Smooth muscle cell (in vitro differentiated cells): ENCODE results near the gene ISCU. TPM values are rescaled to one million over a fixed set of nuclear protein-coding genes. Genes with fewer than 3 reads are reported as not detected.
A peak's percentile ranks its signal among the peaks of the same experiment; 100 is the strongest.
"Not testable (repeated sequence)": the region's sequence is repeated elsewhere in the genome, so short reads cannot be mapped to it uniquely, and the experiment has no call there.

Experiments used
- DNase-seq: peaks from one replicate; lab custom pipeline; 2025; ENCODE audit not compliant: unreplicated experiment; lab: John Stamatoyannopoulos, UW
- H2AFZ ChIP-seq: fragments of 200-600 bp; sonication (generic); 2 replicates; pipeline ENCODE4 v1.6.0; 2016; ENCODE audit warnings: antibody characterized with exemption, low read depth, mild to moderate bottlenecking
- H3F3A ChIP-seq: fragments of 200-600 bp; sonication (generic); 2 replicates; pipeline ENCODE4 v1.6.0; 2017; ENCODE audit warnings: antibody characterized with exemption, low read depth
- H3K27ac ChIP-seq: fragments of 200-600 bp; sonication (generic); 2 replicates; pipeline ENCODE4 v1.5.1; 2016; ENCODE audit warnings: low read depth, mild to moderate bottlenecking
- H3K27me3 ChIP-seq: fragments of 200-600 bp; sonication (generic); 2 replicates; pipeline ENCODE4 v1.6.1; 2016; ENCODE audit warnings: low read depth, mild to moderate bottlenecking
- H3K36me3 ChIP-seq: fragments of 200-600 bp; sonication (generic); 2 replicates; pipeline ENCODE4 v1.5.1; 2016; ENCODE audit warnings: low read depth
- H3K4me1 ChIP-seq: fragments of 200-600 bp; sonication (generic); 2 replicates; pipeline ENCODE4 v1.5.1; 2016; ENCODE audit warnings: low read depth
- H3K4me2 ChIP-seq: fragments of 200-600 bp; sonication (generic); 2 replicates; pipeline ENCODE4 v1.6.0; 2016; ENCODE audit warnings: mild to moderate bottlenecking
- H3K4me3 ChIP-seq: fragments of 200-600 bp; sonication (generic); 2 replicates; pipeline ENCODE4 v1.5.1; 2016; ENCODE audit warnings: mild to moderate bottlenecking
- H3K79me2 ChIP-seq: fragments of 200-600 bp; sonication (generic); 2 replicates; pipeline ENCODE4 v1.6.0; 2016; ENCODE audit warnings: low read depth, mild to moderate bottlenecking
- H3K9ac ChIP-seq: fragments of 200-600 bp; sonication (generic); 2 replicates; pipeline ENCODE4 v1.6.0; 2016; ENCODE audit warnings: low read depth
- H3K9me3 ChIP-seq: fragments of 200-600 bp; sonication (generic); replicated peaks from 2 replicates; pipeline ENCODE4 v1.5.1; 2016; ENCODE audit warnings: low read depth
- H4K20me1 ChIP-seq: fragments of 200-600 bp; sonication (generic); 2 replicates; pipeline ENCODE4 v1.6.0; 2016; ENCODE audit warnings: low read depth
- CTCF ChIP-seq: fragments of 200-600 bp; sonication (generic); IDR thresholded peaks from 2 replicates; pipeline ENCODE4 v1.5.1; 2017; ENCODE audit warnings: borderline replicate concordance, mild to moderate bottlenecking, antibody characterized with exemption; ENCODE audit not compliant: insufficient read depth, poor library complexity, severe bottlenecking
- WGBS: methylation state at CpG from one replicate; pipeline ENCODE4 v1.1.7; 2016; ENCODE audit warnings: low lambda C conversion rate; 5-methylcytosine and 5-hydroxymethylcytosine counted together
- polyA plus RNA-seq: library from polyadenylated mRNA; unstranded; fragments of >200 nt; fragmentation: Nextera tagmentation; extraction: Ambion mirVana; gene quantifications from 2 replicates; pipeline ENCODE4 v1.2.1, GENCODE V29; 2016
- total RNA-seq: library from RNA; depleted of rRNA; stranded (reverse); fragments of >200 nt; gene quantifications from 2 replicates; pipeline ENCODE4 v1.2.3, GENCODE V29; 2014

ISCU gene
- total and polyA plus RNA-seq, 2 experiments from 2014 or later: 138 to 140 TPM

GRCh38 chr12:108573317-108573716 lies 10.9 kb downstream of the ISCU start:
- no peaks in the 10 kb centered on the region for H3K79me2 ChIP-seq
- H3K4me3 ChIP-seq: no peak overlapping the region
- H3F3A ChIP-seq: peaks cover 14% of the 10 kb centered on the region
- H2AFZ ChIP-seq: no peak overlapping the region
- peaks cover 4% of the 10 kb centered on the region for H3K36me3 ChIP-seq
- no peak overlapping the region for H3K27ac ChIP-seq
- H3K4me2 ChIP-seq: no peak overlapping the region
- no peaks in the 10 kb centered on the region for H3K9me3 ChIP-seq
- no peaks in the 10 kb centered on the region for H4K20me1 ChIP-seq
- H3K4me1 ChIP-seq: no peaks in the 10 kb centered on the region
- H3K9ac ChIP-seq: no peak overlapping the region
- no peak for TF ChIP-seq CTCF
- DNase-seq: no peak
- no peaks in the 10 kb centered on the region for H3K27me3 ChIP-seq
- WGBS: 62% methylated on average over 2 of the region's 2 CpGs

- not testable (repeated sequence) for H3K27ac ChIP-seq, DNase-seq, H3K36me3 ChIP-seq, H4K20me1 ChIP-seq, H3K4me3 ChIP-seq, H3K9ac ChIP-seq, H3K27me3 ChIP-seq, H3K9me3 ChIP-seq, H3F3A ChIP-seq, H3K4me2 ChIP-seq, H3K79me2 ChIP-seq, H3K4me1 ChIP-seq, H2AFZ ChIP-seq
- 100% methylated on average over 1 of the region's 1 CpG for WGBS
Observed at GRCh38 chr12:108574276-108574675, 11.9 kb downstream of the ISCU start.

GRCh38 chr12:108575199-108575912 lies 13.0 kb downstream of the ISCU start:
- H3F3A ChIP-seq: peaks cover 3% of the 10 kb centered on the region
- no peaks in the 10 kb centered on the region for H3K36me3 ChIP-seq
- H4K20me1 ChIP-seq: no peaks in the 10 kb centered on the region
- WGBS: 90% methylated on average over 9 of the region's 9 CpGs
- no peak for TF ChIP-seq CTCF
- H3K4me3 ChIP-seq: no peak overlapping the region
- no peak overlapping the region for H3K9ac ChIP-seq
- H2AFZ ChIP-seq: no peak overlapping the region
- DNase-seq: no peak
- H3K27ac ChIP-seq: no peak overlapping the region
- no peaks in the 10 kb centered on the region for H3K27me3 ChIP-seq
- no peaks in the 10 kb centered on the region for H3K79me2 ChIP-seq
- no peaks in the 10 kb centered on the region for H3K9me3 ChIP-seq
- no peak overlapping the region for H3K4me2 ChIP-seq
- H3K4me1 ChIP-seq: no peaks in the 10 kb centered on the region

- H3K27me3 ChIP-seq: no peaks in the 10 kb centered on the region
- DNase-seq: no peak
- no peaks in the 10 kb centered on the region for H3K9me3 ChIP-seq
- H3K4me2 ChIP-seq: no peak overlapping the region
- no peak overlapping the region for H2AFZ ChIP-seq
- peak overlapping the region; percentile 35 for H3K27ac ChIP-seq
- WGBS: 40% methylated on average over 6 of the region's 6 CpGs
- H3K4me3 ChIP-seq: no peak overlapping the region
- no peaks in the 10 kb centered on the region for H4K20me1 ChIP-seq
- no peak for TF ChIP-seq CTCF
- no peaks in the 10 kb centered on the region for H3K4me1 ChIP-seq
- H3K9ac ChIP-seq: no peak overlapping the region
- H3K36me3 ChIP-seq: no peaks in the 10 kb centered on the region
- no peaks in the 10 kb centered on the region for H3F3A ChIP-seq
- H3K79me2 ChIP-seq: no peaks in the 10 kb centered on the region
Observed at GRCh38 chr12:108576660-108577234, 14.4 kb downstream of the ISCU start.
